Measurements from ENCODE around the gene IRF9.

- TF ChIP-seq POLR2A (IDR thresholded peaks at IDR 0.05): no peak
- TF ChIP-seq, protein P1, sequence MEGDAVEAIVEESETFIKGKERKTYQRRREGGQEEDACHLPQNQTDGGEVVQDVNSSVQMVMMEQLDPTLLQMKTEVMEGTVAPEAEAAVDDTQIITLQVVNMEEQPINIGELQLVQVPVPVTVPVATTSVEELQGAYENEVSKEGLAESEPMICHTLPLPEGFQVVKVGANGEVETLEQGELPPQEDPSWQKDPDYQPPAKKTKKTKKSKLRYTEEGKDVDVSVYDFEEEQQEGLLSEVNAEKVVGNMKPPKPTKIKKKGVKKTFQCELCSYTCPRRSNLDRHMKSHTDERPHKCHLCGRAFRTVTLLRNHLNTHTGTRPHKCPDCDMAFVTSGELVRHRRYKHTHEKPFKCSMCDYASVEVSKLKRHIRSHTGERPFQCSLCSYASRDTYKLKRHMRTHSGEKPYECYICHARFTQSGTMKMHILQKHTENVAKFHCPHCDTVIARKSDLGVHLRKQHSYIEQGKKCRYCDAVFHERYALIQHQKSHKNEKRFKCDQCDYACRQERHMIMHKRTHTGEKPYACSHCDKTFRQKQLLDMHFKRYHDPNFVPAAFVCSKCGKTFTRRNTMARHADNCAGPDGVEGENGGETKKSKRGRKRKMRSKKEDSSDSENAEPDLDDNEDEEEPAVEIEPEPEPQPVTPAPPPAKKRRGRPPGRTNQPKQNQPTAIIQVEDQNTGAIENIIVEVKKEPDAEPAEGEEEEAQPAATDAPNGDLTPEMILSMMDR (IDR thresholded peaks at IDR 0.05): no peak
- TF ChIP-seq EP300 (IDR thresholded peaks at IDR 0.05): no peak
- no peak for TF ChIP-seq POLR2AphosphoS5 (IDR thresholded peaks at IDR 0.05)
Measured at GRCh38 chr14:24136684-24137528, 24.2 kb upstream of the IRF9 start.

All from sigmoid colon (tissue), 4 donors.